SH-SY5Y (cell line): ENCODE results near the gene CA10.

ENCODE experiments used
- GATA2 ChIP-seq: IDR thresholded peaks from 2 replicates; pipeline ENCODE4 v1.6.1; 2011; ENCODE audit warnings: mild to moderate bottlenecking, low read depth, low read length
- GATA3 ChIP-seq: IDR thresholded peaks from 2 replicates; pipeline ENCODE4 v1.6.1; 2011; ENCODE audit warnings: low read depth, mild to moderate bottlenecking, low read length, moderate library complexity

DNA sequence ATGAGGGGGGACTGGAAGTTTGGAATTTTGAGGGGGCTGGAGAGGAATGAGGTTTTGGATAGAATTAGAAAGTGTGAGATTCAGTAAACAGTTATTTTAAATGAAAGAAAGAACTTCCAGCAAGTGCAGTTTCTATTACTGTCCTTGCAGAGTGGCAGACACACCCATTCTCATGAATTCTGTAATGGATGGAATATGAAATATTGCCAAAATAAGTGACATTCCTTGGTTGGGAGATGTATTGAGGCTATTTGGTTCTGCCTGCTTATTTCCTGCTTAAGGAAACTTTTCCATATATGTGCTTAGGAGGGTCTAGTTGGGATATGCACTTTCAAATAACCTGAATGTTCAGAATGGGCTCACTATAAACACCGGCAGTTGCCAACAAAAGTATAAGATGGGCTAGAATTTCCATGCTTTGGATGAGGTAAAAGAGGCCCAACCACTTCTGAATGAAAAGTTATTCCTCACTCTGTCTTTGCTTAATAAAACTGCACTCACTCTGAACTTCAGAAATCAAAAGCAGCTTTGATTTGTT lies 434.4 kb downstream of the CA10 start:
- TF ChIP-seq GATA3 (no peak), GATA2 (no peak)
